ENCODE results near the gene OR4D11. TPM values are rescaled to one million over a fixed set of nuclear protein-coding genes. Genes with fewer than 3 reads are reported as not detected.

Gene OR4D11
- total RNA-seq, 6 experiments from 2014 or later, result not detected

- peaks cover 49% of the 10 kb centered on the region for H3K4me1 Mint-ChIP-seq (ENCODE audit: low read depth)
- H3K4me3 Mint-ChIP-seq, result peak overlapping the region; percentile 89
- no peaks in the 10 kb centered on the region for H3K36me3 Mint-ChIP-seq (ENCODE audit: low read depth)
- TF ChIP-seq CTCF (IDR thresholded peaks at IDR 0.05), result no peak
- H3K27ac Mint-ChIP-seq, result 0 out of 2 replicates have a peak overlapping the region, but pooled peaks have one; percentile 19
- DNase-seq, result no peak
- H3K27me3 Mint-ChIP-seq (ENCODE audit: insufficient read depth), result peaks cover 18% of the 10 kb centered on the region
- H3K9me3 Mint-ChIP-seq, result peaks cover 8% of the 10 kb centered on the region
Observed at GRCh38 chr11:59552844-59553243, 49.5 kb downstream of the OR4D11 start.

- Mint-ChIP-seq H3K9me3 (peaks cover 8% of the 10 kb centered on the region), H3K27ac (no peak overlapping the region), H3K4me1 (ENCODE audit: low read depth) (peaks cover 53% of the 10 kb centered on the region), H3K36me3 (ENCODE audit: low read depth) (no peaks in the 10 kb centered on the region), H3K4me3 (no peak overlapping the region), H3K27me3 (ENCODE audit: insufficient read depth) (peaks cover 18% of the 10 kb centered on the region)
- no peak for DNase-seq
- TF ChIP-seq CTCF (IDR thresholded peaks at IDR 0.05), result no peak; the same call in 1 of the 2 replicates
Observed at GRCh38 chr11:59553323-59553722, 49.9 kb downstream of the OR4D11 start.

Other genes with a start within 250 kb of the OR4D11 start
- not detected for gene OR5AN1, start 144.7 kb upstream of the OR4D11 start, total RNA-seq (2021; fragmentation: NEBNext Ultra II Directional; extraction: Animal tissue kit (Norgen Biotek cat#: 25700))
- not detected for gene OR5A2, start 77.2 kb upstream of the OR4D11 start, total RNA-seq (2021; fragmentation: NEBNext Ultra II Directional; extraction: Animal tissue kit (Norgen Biotek cat#: 25700))
- not detected for gene OR5A1, start 67.1 kb upstream of the OR4D11 start, total RNA-seq (2021; fragmentation: NEBNext Ultra II Directional; extraction: Animal tissue kit (Norgen Biotek cat#: 25700))
- gene OR4D6, start 46.6 kb upstream of the OR4D11 start, total RNA-seq (2021; fragmentation: NEBNext Ultra II Directional; extraction: Animal tissue kit (Norgen Biotek cat#: 25700)), result not detected
- gene OR4D10, start 30.3 kb upstream of the OR4D11 start, total RNA-seq (2021; fragmentation: NEBNext Ultra II Directional; extraction: Animal tissue kit (Norgen Biotek cat#: 25700)), result not detected
- gene OR4D9, start 8.0 kb downstream of the OR4D11 start, total RNA-seq (2021; fragmentation: NEBNext Ultra II Directional; extraction: Animal tissue kit (Norgen Biotek cat#: 25700)), result not detected
- gene OSBP, start 112.2 kb downstream of the OR4D11 start, total RNA-seq (2021; fragmentation: NEBNext Ultra II Directional; extraction: Animal tissue kit (Norgen Biotek cat#: 25700)), result 10 to 100 TPM; 39.0 to 45.6 (median 42.9) TPM
- gene PATL1, start 165.5 kb downstream of the OR4D11 start, total RNA-seq (2021; fragmentation: NEBNext Ultra II Directional; extraction: Animal tissue kit (Norgen Biotek cat#: 25700)), result 10 to 100 TPM; 29.0 to 40.3 (median 35.2) TPM
- not detected for gene OR10V1, start 210.3 kb downstream of the OR4D11 start, total RNA-seq (2021; fragmentation: NEBNext Ultra II Directional; extraction: Animal tissue kit (Norgen Biotek cat#: 25700))

Data from HFFc6 (cell line).